Neuronal stem cell (in vitro differentiated cells): Measurements from ENCODE around the gene NFE2.
A peak's percentile ranks its signal among the peaks of the same experiment; 100 is the strongest.

Source experiments
- DNase-seq: peaks from one replicate; pipeline ENCODE4 v3.0.0-alpha.2; 2013; ENCODE audit warnings: low spot score
- H2AFZ ChIP-seq: one replicate; pipeline ENCODE4 v1.6.1; 2013; ENCODE audit warnings: mild to moderate bottlenecking, low read length, inconsistent platforms
- H2AK5ac ChIP-seq: 2 replicates; pipeline ENCODE4 v1.6.1; 2013; ENCODE audit warnings: low read depth, mild to moderate bottlenecking, inconsistent platforms, low read length, moderate library complexity, mixed read lengths
- H2BK120ac ChIP-seq: 2 replicates; pipeline ENCODE4 v1.6.1; 2013; ENCODE audit warnings: low read depth, mild to moderate bottlenecking, inconsistent platforms, low read length, moderate library complexity, mixed read lengths
- H2BK12ac ChIP-seq: one replicate; pipeline ENCODE4 v1.6.1; 2013; ENCODE audit warnings: low read length, inconsistent platforms
- H2BK15ac ChIP-seq: 2 replicates; pipeline ENCODE4 v1.6.1; 2013; ENCODE audit warnings: mild to moderate bottlenecking, low read length, inconsistent platforms, mixed read lengths
- H2BK5ac ChIP-seq: one replicate; pipeline ENCODE4 v1.6.1; 2013; ENCODE audit warnings: inconsistent platforms, mild to moderate bottlenecking, low read length, moderate library complexity
- H3K14ac ChIP-seq: one replicate; pipeline ENCODE4 v1.6.1; 2013; ENCODE audit warnings: low read length, inconsistent platforms
- H3K18ac ChIP-seq: 2 replicates; pipeline ENCODE4 v1.6.1; 2013; ENCODE audit warnings: low read length, inconsistent platforms
- H3K23ac ChIP-seq: 2 replicates; pipeline ENCODE4 v1.6.1; 2013; ENCODE audit warnings: low read depth, mild to moderate bottlenecking, mixed read lengths, low read length, inconsistent platforms; ENCODE audit not compliant: poor library complexity
- H3K27ac ChIP-seq: replicated peaks from 3 replicates; pipeline ENCODE4 v1.5.1; 2013; ENCODE audit warnings: low read length, inconsistent platforms
- H3K27me3 ChIP-seq, 3 experiments: 2 replicates each; pipeline ENCODE4 v1.6.1; 2013; ENCODE audit warnings: low read length in 3 of 3, mild to moderate bottlenecking in 2 of 3, inconsistent platforms in 1 of 3, low read depth in 1 of 3, mixed read lengths in 1 of 3, moderate library complexity in 1 of 3; ENCODE audit not compliant: control insufficient read depth in 3 of 3, insufficient read depth in 3 of 3
- H3K36me3 ChIP-seq, 2 donors: replicated peaks in 1 of 2; 2 replicates each; pipeline ENCODE4 v1.6.1; 2013; ENCODE audit warnings: low read length in 2 of 2; ENCODE audit not compliant: control insufficient read depth in 2 of 2, insufficient read depth in 2 of 2
- H3K4ac ChIP-seq: 2 replicates; pipeline ENCODE4 v1.6.1; 2013; ENCODE audit warnings: inconsistent platforms, mild to moderate bottlenecking, low read length, moderate library complexity
- H3K4me1 ChIP-seq, 2 donors: 1 replicate in 1 of 2; 2 replicates in 1 of 2; pipeline ENCODE4 v1.6.1; 2013; ENCODE audit warnings: low read length in 2 of 2, low read depth in 1 of 2; ENCODE audit not compliant: control insufficient read depth in 2 of 2, insufficient read depth in 1 of 2
- H3K4me2 ChIP-seq: one replicate; pipeline ENCODE4 v1.6.1; 2013; ENCODE audit warnings: mild to moderate bottlenecking, low read length, inconsistent platforms; ENCODE audit not compliant: insufficient read depth, poor library complexity, severe bottlenecking
- H3K4me3 ChIP-seq, 2 donors: 2 replicates each; pipeline ENCODE4 v1.5.1; 2013; ENCODE audit warnings: low read length in 2 of 2, mild to moderate bottlenecking in 2 of 2, inconsistent platforms in 1 of 2, moderate library complexity in 1 of 2
- H3K79me1 ChIP-seq: one replicate; pipeline ENCODE4 v1.6.1; 2013; ENCODE audit warnings: low read depth, mild to moderate bottlenecking, inconsistent platforms, low read length, moderate library complexity
- H3K9ac ChIP-seq: one replicate; pipeline ENCODE4 v1.6.1; 2013; ENCODE audit warnings: mild to moderate bottlenecking, low read depth, low read length, inconsistent platforms; ENCODE audit not compliant: poor library complexity
- H3K9me3 ChIP-seq, 2 donors: replicated peaks in 1 of 2; 2 replicates each; pipeline versions ENCODE3 to v1.6.1; 2013; ENCODE audit warnings: low read length in 2 of 2, mild to moderate bottlenecking in 2 of 2, inconsistent platforms in 1 of 2, low read depth in 1 of 2, mixed read lengths in 1 of 2, moderate library complexity in 1 of 2; ENCODE audit not compliant: control insufficient read depth in 2 of 2, insufficient read depth in 1 of 2
- H4K8ac ChIP-seq: one replicate; pipeline ENCODE4 v1.6.1; 2013; ENCODE audit warnings: low read depth, mild to moderate bottlenecking, inconsistent platforms, low read length, moderate library complexity
- H4K91ac ChIP-seq: one replicate; pipeline ENCODE4 v1.6.1; 2013; ENCODE audit warnings: low read length, low read depth, mild to moderate bottlenecking, inconsistent platforms; ENCODE audit not compliant: poor library complexity
- WGBS, 2 donors: extraction: QIAGEN DNeasy Blood & Tissue Kit; methylation state at CpG; one replicate each; pipeline ENCODE4 v1.1.7; 2013; ENCODE audit warnings: missing lambda C conversion rate in 2 of 2, mixed read lengths in 1 of 2; ENCODE audit not compliant: insufficient read length in 2 of 2, insufficient replicate concordance in 1 of 2; ENCODE audit errors: extremely low coverage in 2 of 2; 5-methylcytosine and 5-hydroxymethylcytosine counted together

NFE2 gene

GRCh38 chr12:54270345-54270744 is 30.5 kb downstream of the NFE2 start:
- Histone ChIP-seq H3K4ac (no peak overlapping the region), H2AFZ (no peak overlapping the region), H3K9ac (no peak overlapping the region), H3K36me3 (peaks cover 4 to 86% of the 10 kb centered on the region in 2 donors), H3K18ac (no peak overlapping the region), H3K4me2 (no peak overlapping the region), H3K27ac (no peak overlapping the region), H3K23ac (no peak overlapping the region), H2BK15ac (no peak overlapping the region), H3K14ac (no peak overlapping the region), H2BK120ac (no peak overlapping the region), H2BK5ac (no peak overlapping the region), H2AK5ac (no peak overlapping the region), H3K27me3 (no peaks in the 10 kb centered on the region), H4K8ac (no peak overlapping the region), H4K91ac (no peak overlapping the region), H3K4me3 (no peak overlapping the region), H3K79me1 (peaks cover 1% of the 10 kb centered on the region), H2BK12ac (no peak overlapping the region), H3K4me1 (peaks cover 0 to 3% of the 10 kb centered on the region in 2 donors), H3K9me3 (no peaks in the 10 kb centered on the region)
- no CpG with 5 or more reads among the region's 2 CpGs for WGBS, 2 donors
- DNase-seq = no peak

GRCh38 chr12:54266852-54267251 is 34.0 kb downstream of the NFE2 start:
- no peak overlapping the region for H3K27ac ChIP-seq
- H3K27me3 ChIP-seq = no peaks in the 10 kb centered on the region
- H3K4me3 ChIP-seq = no peak overlapping the region
- H2BK15ac ChIP-seq = no peak overlapping the region
- H3K36me3 ChIP-seq = peaks cover 1 to 71% of the 10 kb centered on the region in 2 donors
- H3K79me1 ChIP-seq = peaks cover 1% of the 10 kb centered on the region
- H3K14ac ChIP-seq = no peak overlapping the region
- no peak overlapping the region for H3K9ac ChIP-seq
- H4K91ac ChIP-seq = no peak overlapping the region
- no peak overlapping the region for H3K18ac ChIP-seq
- H2BK120ac ChIP-seq = no peak overlapping the region
- H2BK5ac ChIP-seq = no peak overlapping the region
- no peak for DNase-seq
- no peak overlapping the region for H3K23ac ChIP-seq
- H3K4me2 ChIP-seq = no peak overlapping the region
- H2AFZ ChIP-seq = no peak overlapping the region
- no peaks in the 10 kb centered on the region for H3K9me3 ChIP-seq
- no peak overlapping the region for H4K8ac ChIP-seq
- WGBS, 2 donors = 100% methylated on average over 1 of the region's 2 CpGs
- H2BK12ac ChIP-seq = no peak overlapping the region
- peaks cover 14 to 15% of the 10 kb centered on the region in 2 donors for H3K4me1 ChIP-seq
- no peak overlapping the region for H2AK5ac ChIP-seq
- no peak overlapping the region for H3K4ac ChIP-seq

GRCh38 chr12:54265364-54265812 is 35.4 kb downstream of the NFE2 start:
- H2BK5ac ChIP-seq = no peak overlapping the region
- H3K27me3 ChIP-seq = no peaks in the 10 kb centered on the region
- H2BK15ac ChIP-seq = no peak overlapping the region
- no peak overlapping the region for H3K23ac ChIP-seq
- no peak for DNase-seq
- no peak overlapping the region for H2BK12ac ChIP-seq
- peaks cover 1 to 58% of the 10 kb centered on the region in 2 donors for H3K36me3 ChIP-seq
- H3K79me1 ChIP-seq = peaks cover 1% of the 10 kb centered on the region
- no peak overlapping the region for H3K4me3 ChIP-seq
- no peak overlapping the region for H2BK120ac ChIP-seq
- WGBS, 2 donors = no CpG with 5 or more reads among the region's 4 CpGs
- no peak overlapping the region for H2AFZ ChIP-seq
- H3K4me2 ChIP-seq = no peak overlapping the region
- H3K18ac ChIP-seq = no peak overlapping the region
- no peak overlapping the region for H4K91ac ChIP-seq
- H4K8ac ChIP-seq = no peak overlapping the region
- H2AK5ac ChIP-seq = no peak overlapping the region
- no peak overlapping the region for H3K9ac ChIP-seq
- no peak overlapping the region for H3K27ac ChIP-seq
- H3K4me1 ChIP-seq = peaks cover 17 to 20% of the 10 kb centered on the region in 2 donors
- H3K9me3 ChIP-seq = no peaks in the 10 kb centered on the region
- no peak overlapping the region for H3K14ac ChIP-seq
- no peak overlapping the region for H3K4ac ChIP-seq

GRCh38 chr12:54262403-54262925 is 38.4 kb downstream of the NFE2 start:
- Histone ChIP-seq H3K23ac (no peak overlapping the region), H2AK5ac (no peak overlapping the region), H2BK15ac (no peak overlapping the region), H3K9me3 (no peaks in the 10 kb centered on the region), H3K18ac (no peak overlapping the region), H3K4me1 (peaks cover 21 to 40% of the 10 kb centered on the region in 2 donors), H3K4ac (no peak overlapping the region), H3K27me3 (no peaks in the 10 kb centered on the region), H3K14ac (no peak overlapping the region), H3K36me3 (peaks cover 2 to 44% of the 10 kb centered on the region in 2 donors), H4K8ac (no peak overlapping the region), H2BK120ac (no peak overlapping the region), H4K91ac (no peak overlapping the region), H2BK12ac (no peak overlapping the region), H3K27ac (peak overlapping the region; percentile 33), H2BK5ac (no peak overlapping the region), H3K4me3 (no peak overlapping the region), H3K79me1 (no peaks in the 10 kb centered on the region), H3K9ac (no peak overlapping the region), H2AFZ (no peak overlapping the region), H3K4me2 (no peak overlapping the region)
- no peak for DNase-seq
- no CpG with 5 or more reads among the region's 4 CpGs for WGBS, 2 donors
